GM23248 (cell line): Measurements from ENCODE around the gene DENND5B.

ENCODE experiments used
- EZH2 ChIP-seq: fragments of 200-600 bp; sonication (generic); IDR thresholded peaks from 2 replicates; pipeline ENCODE4 v1.6.1; 2018; ENCODE audit warnings: antibody characterized with exemption, mild to moderate bottlenecking; ENCODE audit not compliant: insufficient read depth, poor library complexity, severe bottlenecking
- EZH2phosphoT487 ChIP-seq: fragments of 200-600 bp; sonication (generic); IDR thresholded peaks from 2 replicates; pipeline ENCODE4 v1.6.1; 2018; ENCODE audit warnings: antibody characterized with exemption, moderate library complexity, mild to moderate bottlenecking, low read depth; ENCODE audit not compliant: insufficient read depth

GRCh38 chr12:31499567-31499966, 91.4 kb downstream of the DENND5B start:
- TF ChIP-seq EZH2 (no peak), EZH2phosphoT487 (no peak)
